ENCODE measurements around the gene DGKI. TPM values are rescaled to one million over a fixed set of nuclear protein-coding genes. Genes with fewer than 3 reads are reported as not detected.

The DGKI gene
- total RNA-seq, 4 donors from 2014 or later = 0.64 to 1.2 (median 1.00) TPM; not detected in 1

DNA sequence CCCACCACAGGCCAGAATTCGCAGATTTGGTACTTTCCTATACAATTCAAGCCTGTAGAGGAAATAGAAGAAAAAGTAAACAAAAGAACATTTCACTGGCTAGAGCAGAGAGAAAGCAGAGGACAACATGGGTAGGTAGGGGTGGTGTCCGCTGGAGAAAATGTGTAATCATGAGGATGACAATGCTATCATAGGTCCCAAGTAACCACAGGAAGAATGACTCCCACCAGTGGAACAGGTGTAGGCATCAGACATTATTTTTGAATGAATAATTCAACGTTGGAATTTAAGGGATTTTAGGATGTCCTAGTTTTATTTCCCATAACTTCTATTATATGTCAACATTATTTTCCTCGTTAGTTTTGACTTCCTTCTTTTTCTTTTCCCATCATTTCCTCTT is 248.9 kb downstream of the DGKI start:
- no peak for DNase-seq
- in situ Hi-C loops (cut with MboI; ENCODE audit: low pct_ligation_motif_present in 1 of 4, low pct_unique_long_range_greater_than_20kb in 1 of 4, low sequenced_read_pairs in 3 of 4) = loop anchor here in 3 of 4 donors (25.0 kb wide), 1 partner anchor 436 kb away; no protein-coding TSS in a partner anchor
- WGBS, 2 donors (ENCODE audit: low coverage in 1 of 2) = 47 to 62% methylated on average over 3 to 4 of the region's 4 CpGs
- no peaks in the 10 kb centered on the region for H3K36me3 ChIP-seq
- no peaks in the 10 kb centered on the region for H3K9me3 ChIP-seq
- H3K27me3 ChIP-seq = no peaks in the 10 kb centered on the region
- H3K4me3 ChIP-seq = no peak overlapping the region
- no peak overlapping the region for H3K27ac ChIP-seq
- TF ChIP-seq EP300 (IDR thresholded peaks at IDR 0.05; ENCODE audit: low read depth) = no peak
- TF ChIP-seq, protein P1, sequence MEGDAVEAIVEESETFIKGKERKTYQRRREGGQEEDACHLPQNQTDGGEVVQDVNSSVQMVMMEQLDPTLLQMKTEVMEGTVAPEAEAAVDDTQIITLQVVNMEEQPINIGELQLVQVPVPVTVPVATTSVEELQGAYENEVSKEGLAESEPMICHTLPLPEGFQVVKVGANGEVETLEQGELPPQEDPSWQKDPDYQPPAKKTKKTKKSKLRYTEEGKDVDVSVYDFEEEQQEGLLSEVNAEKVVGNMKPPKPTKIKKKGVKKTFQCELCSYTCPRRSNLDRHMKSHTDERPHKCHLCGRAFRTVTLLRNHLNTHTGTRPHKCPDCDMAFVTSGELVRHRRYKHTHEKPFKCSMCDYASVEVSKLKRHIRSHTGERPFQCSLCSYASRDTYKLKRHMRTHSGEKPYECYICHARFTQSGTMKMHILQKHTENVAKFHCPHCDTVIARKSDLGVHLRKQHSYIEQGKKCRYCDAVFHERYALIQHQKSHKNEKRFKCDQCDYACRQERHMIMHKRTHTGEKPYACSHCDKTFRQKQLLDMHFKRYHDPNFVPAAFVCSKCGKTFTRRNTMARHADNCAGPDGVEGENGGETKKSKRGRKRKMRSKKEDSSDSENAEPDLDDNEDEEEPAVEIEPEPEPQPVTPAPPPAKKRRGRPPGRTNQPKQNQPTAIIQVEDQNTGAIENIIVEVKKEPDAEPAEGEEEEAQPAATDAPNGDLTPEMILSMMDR (IDR thresholded peaks at IDR 0.05) = no peak
- no peak for TF ChIP-seq POLR2AphosphoS5 (IDR thresholded peaks at IDR 0.05)
- TF ChIP-seq POLR2A (IDR thresholded peaks at IDR 0.05) = no peak
- no peaks in the 10 kb centered on the region for H3K4me1 ChIP-seq
- intact Hi-C loops (cut with DNase I; ENCODE audit: low total_unique reads) = no loop called here

DNA sequence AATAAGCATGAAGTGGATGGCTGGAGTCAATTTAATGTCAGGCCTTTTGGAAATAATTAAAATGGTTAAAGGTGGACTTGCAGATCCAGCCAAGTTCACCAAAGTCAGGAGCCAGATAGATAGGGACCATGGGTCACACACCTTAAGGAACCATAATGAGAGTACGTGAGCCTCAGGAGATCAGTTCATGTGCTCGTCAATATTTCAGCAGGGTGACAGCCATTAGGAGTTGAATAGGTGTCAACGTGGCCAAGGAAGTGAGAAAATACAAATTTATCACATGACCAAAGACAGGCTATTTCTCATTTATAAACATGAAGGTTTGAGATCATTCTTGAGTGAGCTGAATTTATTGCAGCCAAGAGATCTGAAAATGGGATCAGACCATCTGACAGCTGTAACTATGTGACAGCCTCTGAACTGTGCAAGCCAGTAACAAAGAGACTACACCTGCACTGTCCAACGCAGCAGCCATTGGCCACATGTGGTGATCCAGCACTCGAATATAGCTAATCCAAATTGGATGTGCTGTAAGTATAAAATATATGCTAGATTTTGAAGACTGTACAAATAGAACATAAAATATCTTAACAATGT is 253.6 kb downstream of the DGKI start:
- DNase-seq = no peak
- H3K4me3 ChIP-seq = no peak overlapping the region
- H3K4me1 ChIP-seq = peaks cover 4 to 15% (median 10%) of the 10 kb centered on the region in 4 donors
- in situ Hi-C loops (cut with MboI; ENCODE audit: low pct_ligation_motif_present in 1 of 4, low pct_unique_long_range_greater_than_20kb in 1 of 4, low sequenced_read_pairs in 3 of 4) (loop anchor here in 3 of 4 donors (25.0 kb wide), 1 partner anchor 431 kb away; no protein-coding TSS in a partner anchor), intact Hi-C loops (cut with DNase I; ENCODE audit: low total_unique reads) (no loop called here)
- no peak overlapping the region for H3K27ac ChIP-seq
- H3K9me3 ChIP-seq = no peaks in the 10 kb centered on the region
- no peaks in the 10 kb centered on the region for H3K36me3 ChIP-seq
- TF ChIP-seq POLR2A (IDR thresholded peaks at IDR 0.05) = no peak
- TF ChIP-seq POLR2AphosphoS5 (IDR thresholded peaks at IDR 0.05) = no peak
- TF ChIP-seq, protein P1 (IDR thresholded peaks at IDR 0.05) = no peak
- TF ChIP-seq EP300 (IDR thresholded peaks at IDR 0.05; ENCODE audit: low read depth) = no peak
- H3K27me3 ChIP-seq = no peaks in the 10 kb centered on the region
- 71 to 77% methylated on average over 4 to 5 of the region's 5 CpGs for WGBS, 2 donors (ENCODE audit: low coverage in 1 of 2)

DNA sequence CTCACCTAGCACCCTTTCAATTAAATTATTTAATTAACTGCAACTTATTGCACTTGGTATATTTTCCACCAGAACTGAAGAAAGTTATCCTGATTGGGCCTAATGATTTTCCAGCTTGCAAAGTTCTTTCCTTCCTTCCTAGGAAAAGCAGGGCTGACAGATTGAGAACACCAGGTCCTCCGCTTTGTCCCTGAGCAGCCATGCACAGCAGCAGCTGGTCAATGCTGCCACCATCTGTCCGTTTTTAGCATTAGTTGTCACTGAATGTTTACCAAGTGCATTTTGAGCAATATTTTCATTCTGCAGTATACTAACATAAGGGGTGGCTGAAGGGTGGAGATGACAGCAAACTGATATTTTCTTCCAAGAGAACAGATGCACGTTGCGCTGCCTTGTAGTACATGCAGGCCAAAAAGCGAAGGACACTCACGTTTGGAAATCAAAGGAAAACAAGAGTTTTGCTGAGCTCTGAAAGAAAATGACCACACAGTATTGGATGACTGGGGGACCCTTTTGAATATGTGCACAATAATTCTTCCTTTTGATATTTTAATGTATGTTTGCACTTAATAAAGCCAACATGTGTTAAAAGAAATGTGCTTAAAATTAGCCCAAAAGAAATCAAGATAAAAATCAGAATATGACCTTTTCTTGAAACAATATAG is 254.4 kb downstream of the DGKI start:
- in situ Hi-C loops (cut with MboI; ENCODE audit: low pct_ligation_motif_present in 1 of 4, low pct_unique_long_range_greater_than_20kb in 1 of 4, low sequenced_read_pairs in 3 of 4) = loop anchor here in 3 of 4 donors (25.0 kb wide), 1 partner anchor 430 kb away; no protein-coding TSS in a partner anchor
- intact Hi-C loops (cut with DNase I; ENCODE audit: low total_unique reads) = no loop called here
- Histone ChIP-seq H3K27ac (peak overlapping the region in 3 of 4 donors; percentile 43 to 64 (median 49)), H3K27me3 (no peaks in the 10 kb centered on the region), H3K9me3 (no peaks in the 10 kb centered on the region), H3K4me3 (no peak overlapping the region), H3K4me1 (peaks cover 4 to 15% (median 10%) of the 10 kb centered on the region in 4 donors), H3K36me3 (no peaks in the 10 kb centered on the region)
- peak; percentile 59 for DNase-seq
- TF ChIP-seq, protein P1 (IDR thresholded peaks at IDR 0.05) = peak; percentile 53 to 73 (median 64)
- TF ChIP-seq POLR2AphosphoS5 (IDR thresholded peaks at IDR 0.05) = no peak
- 16 to 25% methylated on average over 5 to 6 of the region's 6 CpGs for WGBS, 2 donors (ENCODE audit: low coverage in 1 of 2)

DNA sequence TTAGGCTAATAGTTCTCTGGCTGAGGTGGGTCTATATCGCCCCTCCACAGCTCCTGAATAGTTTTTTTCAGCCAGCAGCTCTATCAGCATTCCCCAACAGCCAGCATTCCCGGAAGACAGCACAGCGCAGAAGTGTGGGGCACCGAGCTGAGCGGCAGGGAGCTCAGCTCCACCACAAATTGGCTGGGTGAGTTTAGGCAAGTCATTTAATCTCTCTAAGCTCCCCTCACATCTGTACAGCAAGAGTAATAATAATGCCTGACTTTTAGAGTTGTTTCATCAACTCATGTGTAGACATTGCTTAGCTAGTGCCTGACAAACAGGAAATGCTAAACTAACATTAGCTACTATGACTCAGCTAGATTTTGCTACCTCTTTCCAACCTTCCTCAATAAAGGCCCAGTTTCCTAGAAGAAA is 255.3 kb downstream of the DGKI start:
- Histone ChIP-seq H3K27ac (peak overlapping the region in 3 of 4 donors; percentile 43 to 64 (median 49)), H3K4me3 (no peak overlapping the region), H3K9me3 (no peaks in the 10 kb centered on the region), H3K36me3 (no peaks in the 10 kb centered on the region), H3K27me3 (no peaks in the 10 kb centered on the region), H3K4me1 (peaks cover 4 to 15% (median 10%) of the 10 kb centered on the region in 4 donors)
- 79% methylated on average over 5 of the region's 5 CpGs; no CpG with 5 or more reads in 1 of the 2 donors for WGBS, 2 donors (ENCODE audit: low coverage in 1 of 2)
- intact Hi-C loops (cut with DNase I; ENCODE audit: low total_unique reads) (no loop called here), in situ Hi-C loops (cut with MboI; ENCODE audit: low pct_ligation_motif_present in 1 of 4, low pct_unique_long_range_greater_than_20kb in 1 of 4, low sequenced_read_pairs in 3 of 4) (loop anchor here in 3 of 4 donors (25.0 kb wide), 1 partner anchor 429 kb away; no protein-coding TSS in a partner anchor)
- DNase-seq = no peak
- TF ChIP-seq, protein P1 (IDR thresholded peaks at IDR 0.05) = no peak
- TF ChIP-seq POLR2AphosphoS5 (IDR thresholded peaks at IDR 0.05) = no peak
